ELR (cell line): Measurements from ENCODE around the gene ADSS1.
"Not testable (repeated sequence)": the region's sequence is repeated elsewhere in the genome, so short reads cannot be mapped to it uniquely, and the experiment has no call there.

Experiments used
- DNase-seq: peaks from one replicate; pipeline ENCODE4 v3.0.0-alpha.2; 2015; ENCODE audit warnings: low read depth

ADSS1 gene

DNA sequence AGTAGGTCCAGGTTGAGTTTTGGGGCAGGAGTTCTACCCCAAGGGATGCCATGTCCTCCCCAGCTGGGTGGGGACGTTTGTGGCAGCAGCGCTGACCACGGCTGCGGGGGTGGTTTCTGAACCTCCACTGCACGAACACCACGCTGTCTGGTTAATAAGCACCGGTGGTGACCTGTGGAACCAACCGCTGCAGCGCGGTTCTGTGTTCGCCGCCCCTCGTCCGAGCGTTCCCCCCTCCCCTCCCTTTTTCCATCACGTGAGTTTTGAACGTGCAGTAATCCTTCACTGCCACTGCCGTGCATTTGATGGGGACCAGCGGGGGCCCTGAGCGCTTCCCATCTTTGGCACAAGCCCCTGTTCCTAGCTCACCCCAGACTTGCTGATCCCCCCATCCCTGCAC, 6.4 kb upstream of the ADSS1 start:
- no peak for DNase-seq

GRCh38 chr14:104718147-104718546, 5.9 kb upstream of the ADSS1 start:
- no peak for DNase-seq

DNA sequence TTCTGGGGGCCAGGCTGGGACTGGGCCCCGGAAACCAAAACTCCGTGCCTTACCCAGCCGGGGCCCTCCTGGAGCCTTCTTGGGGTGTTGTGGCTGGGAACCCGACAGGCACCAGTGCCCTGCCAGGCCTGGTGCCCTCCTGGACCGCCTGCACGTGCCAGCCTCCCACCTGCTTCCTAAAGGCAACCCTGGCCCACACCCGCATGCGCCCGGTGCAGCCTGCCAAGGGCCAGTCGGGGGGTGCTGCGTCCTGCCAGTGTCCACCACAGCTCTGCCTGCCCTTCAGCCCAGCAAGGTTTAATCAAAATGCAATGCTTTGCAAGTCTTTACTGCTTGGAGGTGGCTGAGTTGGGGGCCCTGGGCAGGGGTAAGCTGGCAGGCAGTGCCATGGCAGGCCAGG, 5.2 kb upstream of the ADSS1 start:
- DNase-seq = no peak

DNA sequence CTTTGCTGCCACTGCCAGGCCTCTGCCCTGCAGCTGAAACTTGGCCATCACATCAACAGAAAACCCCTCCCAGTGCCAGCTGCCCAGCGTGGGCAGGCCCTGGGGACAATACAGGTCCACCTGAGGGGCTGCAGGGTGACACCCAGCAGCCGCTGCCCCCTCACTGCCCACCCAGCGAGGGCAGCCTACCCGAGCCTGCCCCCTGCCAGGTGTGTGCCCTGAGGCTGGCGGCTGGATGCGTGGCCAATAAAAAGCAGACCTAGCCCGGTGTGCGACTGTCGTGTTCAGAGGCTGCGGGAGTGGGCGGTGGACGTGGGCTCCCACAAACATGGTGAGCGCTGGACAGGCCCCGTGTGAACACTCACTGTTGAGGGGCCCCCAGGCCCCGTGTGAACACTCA, 4.7 kb upstream of the ADSS1 start:
- DNase-seq = no peak

DNA sequence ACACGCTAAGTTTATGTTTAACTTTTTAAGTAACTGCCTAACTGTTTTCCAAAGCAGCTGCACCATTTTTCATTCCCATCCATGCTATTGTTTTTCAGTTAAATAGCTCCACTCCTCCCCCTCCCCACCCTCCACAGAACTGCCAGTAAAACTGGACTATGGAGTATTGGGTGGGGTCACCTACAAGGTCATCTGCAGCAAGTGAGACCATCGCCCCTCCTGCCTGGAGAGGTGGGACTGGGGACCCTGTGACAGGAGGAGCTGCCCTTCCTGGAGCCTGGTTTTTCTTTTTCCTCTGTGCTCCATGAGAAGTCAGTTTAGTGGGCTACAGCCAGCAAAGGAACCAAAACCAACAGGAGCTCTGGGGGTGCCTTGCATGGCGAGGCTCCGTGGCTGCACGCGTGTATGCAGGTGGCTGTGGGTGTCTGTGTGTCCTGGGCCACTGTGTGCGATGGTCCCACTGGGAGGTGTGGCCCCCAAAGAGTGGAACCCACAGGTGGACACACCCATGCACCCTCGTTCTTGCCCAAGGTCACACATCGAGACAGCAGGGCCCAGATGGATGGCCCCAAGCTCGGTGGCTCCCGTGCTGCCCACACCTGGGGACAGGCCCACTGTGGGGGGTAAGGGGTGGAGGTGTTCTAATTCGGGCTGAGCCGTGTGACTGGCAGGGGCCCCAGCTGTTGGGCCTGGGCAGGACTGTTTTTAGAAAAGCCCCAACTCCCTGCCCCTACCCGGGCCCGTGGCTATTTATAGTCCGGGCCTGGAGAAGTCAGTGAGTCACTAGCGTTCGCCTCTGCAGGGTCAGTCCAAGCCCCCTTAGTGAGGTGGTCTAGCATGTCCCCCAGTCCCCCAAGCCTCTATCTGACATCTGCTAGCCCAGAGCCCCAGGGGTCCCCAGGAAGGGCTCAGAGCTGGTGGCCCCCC, 2.3 kb upstream of the ADSS1 start:
- no peak for DNase-seq

GRCh38 chr14:104722938-104723650, 935 bp upstream of the ADSS1 start:
- DNase-seq = no peak

DNA sequence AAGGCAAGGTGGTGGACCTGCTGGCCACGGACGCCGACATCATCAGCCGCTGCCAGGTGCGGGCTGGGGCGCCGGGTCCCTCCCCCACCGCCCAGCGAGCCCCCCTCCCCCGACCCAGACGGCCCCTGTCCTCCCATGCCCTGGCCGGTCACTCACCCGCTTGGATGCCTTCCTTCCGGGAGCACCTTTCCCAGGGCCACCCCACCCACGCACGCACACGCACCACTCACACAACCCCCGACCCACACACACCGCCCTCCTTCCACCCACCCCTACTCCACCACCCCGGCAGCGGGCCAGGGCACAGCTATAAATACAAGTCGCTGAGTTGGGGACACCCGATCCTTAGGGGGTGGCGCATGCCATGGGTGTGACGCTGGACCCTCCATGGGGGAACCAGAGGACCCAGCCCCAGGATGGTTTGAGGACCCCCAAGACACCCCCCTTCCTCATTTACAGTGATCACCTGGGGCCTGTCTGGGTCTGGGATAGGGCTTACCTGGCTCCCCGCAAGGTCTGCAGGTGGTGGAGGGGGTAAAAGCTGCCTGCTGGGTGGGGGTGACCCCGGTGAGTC, 465 bp downstream of the ADSS1 start:
- peak; percentile 33 for DNase-seq

- peak; percentile 53 for DNase-seq
These were observed 1.1 kb downstream of the ADSS1 start for GRCh38 chr14:104724981-104725771.

DNA sequence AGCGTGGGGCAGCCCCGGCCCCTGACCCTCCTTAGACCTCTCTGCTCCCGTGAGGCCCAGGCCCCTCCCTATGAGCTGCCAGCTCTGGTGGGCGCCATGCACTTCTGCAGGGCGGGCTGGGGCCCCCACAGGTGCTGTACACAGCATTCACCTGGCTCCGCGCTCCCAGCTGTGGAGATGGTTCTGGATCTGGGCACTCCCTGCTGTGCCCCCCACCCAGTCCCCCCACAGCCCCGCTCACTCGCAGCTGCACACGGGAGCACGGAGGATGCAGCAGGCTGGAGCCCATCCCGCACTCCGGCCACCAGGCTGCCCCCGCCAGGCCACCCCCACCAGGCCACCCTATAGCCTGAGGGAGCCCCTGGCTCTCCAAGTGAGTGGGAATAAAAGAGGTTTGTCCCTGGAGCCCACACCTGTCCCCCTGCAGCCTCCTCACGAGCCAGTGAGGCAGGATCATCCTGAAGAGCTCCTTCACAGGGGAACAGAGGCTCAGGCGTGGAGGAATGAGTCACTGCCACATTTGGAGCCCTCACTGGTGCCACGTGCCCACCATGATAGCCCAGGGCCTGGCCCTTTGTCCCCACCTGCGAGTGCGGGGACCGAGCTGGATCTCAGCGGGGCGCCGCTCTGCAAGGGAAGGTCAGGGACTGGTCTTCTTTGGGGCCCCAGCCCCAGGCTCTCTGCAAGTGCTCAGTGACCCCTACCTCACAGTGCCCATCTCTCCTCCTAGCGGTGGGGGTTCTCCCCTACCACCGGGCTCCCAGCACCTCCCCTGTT, 1.9 kb downstream of the ADSS1 start:
- peak; percentile 30 for DNase-seq

- peak; percentile 48 for DNase-seq
These were observed 2.8 kb downstream of the ADSS1 start for GRCh38 chr14:104726600-104727451.

- no peak for DNase-seq
These were observed 4.6 kb downstream of the ADSS1 start for GRCh38 chr14:104728631-104729030.

DNA sequence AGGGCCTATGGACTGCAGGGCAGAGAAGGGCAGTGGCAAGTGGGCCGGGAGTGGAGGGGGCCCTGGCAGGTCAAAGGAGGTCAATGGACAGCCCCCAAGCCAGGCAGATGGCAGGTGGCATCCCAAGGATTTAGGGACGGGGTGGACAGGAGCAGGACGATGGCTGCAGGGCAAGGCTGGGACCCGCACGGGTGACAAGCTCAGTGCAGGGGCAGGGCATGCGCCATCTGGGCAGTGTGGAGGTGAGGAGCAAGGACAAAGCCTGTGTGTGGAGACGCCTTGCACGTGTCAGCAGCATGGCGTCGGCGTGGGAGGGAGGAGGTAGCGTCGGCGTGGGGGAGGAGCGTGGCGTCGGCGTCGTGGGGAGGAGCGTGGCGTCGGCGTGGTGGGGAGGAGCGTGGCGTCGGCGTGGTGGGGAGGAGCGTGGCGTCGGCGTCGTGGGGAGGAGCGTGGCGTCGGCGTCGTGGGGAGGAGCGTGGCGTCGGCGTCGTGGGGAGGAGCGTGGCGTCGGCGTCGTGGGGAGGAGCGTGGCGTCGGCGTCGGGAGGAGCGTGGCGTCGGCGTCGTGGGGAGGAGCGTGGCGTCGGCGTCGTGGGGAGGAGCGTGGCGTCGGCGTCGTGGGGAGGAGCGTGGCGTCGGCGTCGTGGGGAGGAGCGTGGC, 5.3 kb downstream of the ADSS1 start:
- not testable (repeated sequence) for DNase-seq

DNA sequence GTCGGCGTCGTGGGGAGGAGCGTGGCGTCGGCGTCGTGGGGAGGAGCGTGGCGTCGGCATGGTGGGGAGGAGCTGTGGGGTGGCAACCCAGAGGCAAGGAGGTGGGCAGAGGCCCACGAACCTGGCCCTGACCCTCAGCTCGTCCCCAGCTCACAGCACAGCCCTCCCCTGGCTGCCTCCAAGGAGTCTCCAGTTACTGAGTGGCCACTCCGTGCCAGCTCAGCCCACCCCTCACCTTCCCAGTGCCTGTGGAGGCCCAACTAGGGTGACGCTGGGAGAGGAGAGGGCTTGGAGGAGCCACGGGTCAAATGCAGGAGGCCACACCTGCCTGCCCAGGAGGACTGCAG, 5.8 kb downstream of the ADSS1 start:
- DNase-seq = no peak

- no peak for DNase-seq
These were observed 6.5 kb downstream of the ADSS1 start for GRCh38 chr14:104730487-104730886.

DNA sequence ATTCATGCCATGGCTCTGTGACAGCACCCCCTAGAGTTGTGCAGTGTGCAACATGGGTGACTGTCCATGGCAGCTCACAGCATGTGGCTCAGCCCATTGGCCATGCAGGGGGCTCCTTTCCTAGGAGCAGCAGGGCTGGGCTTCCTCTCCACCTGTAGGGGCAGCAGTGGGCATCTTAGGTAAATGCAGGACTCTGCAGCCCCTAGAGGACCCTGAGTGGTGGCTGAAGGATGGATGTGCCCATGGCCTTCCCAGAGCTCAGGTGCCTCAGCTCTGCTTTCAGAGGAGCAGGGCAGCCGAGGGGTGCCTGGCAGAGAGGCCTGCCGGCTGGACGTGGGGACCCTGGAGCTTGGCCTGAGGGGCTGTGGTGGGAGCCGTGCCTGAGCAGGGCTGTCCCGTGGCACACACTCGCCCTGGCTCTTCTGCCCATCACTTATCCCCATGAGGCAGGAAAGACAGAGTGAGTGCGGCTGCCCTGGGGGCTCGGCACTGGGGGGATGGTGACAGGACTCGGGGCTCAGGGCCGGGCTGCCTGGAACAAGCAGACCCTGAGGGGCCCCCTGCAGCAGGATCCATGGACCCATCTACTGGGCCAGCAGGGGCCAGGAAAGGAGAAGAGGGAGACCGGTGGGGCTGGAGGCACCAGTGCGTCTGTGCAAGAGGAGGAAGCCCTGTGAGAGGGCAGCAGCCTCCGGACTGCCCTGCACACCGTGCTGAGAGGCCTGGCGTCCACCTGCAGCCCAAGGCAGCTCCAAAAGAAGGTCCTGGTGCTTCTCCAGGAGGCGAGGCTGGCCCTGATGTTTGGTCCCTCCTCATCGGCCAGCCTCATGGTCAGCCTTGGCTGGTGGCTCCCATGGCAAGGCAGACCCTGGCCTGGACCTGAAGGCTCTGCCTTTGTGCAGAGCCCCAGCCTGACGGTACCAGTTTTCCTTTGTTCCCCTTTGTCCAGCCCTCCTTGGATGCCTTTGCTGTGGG, 7.6 kb downstream of the ADSS1 start:
- DNase-seq = peak; percentile 66

DNA sequence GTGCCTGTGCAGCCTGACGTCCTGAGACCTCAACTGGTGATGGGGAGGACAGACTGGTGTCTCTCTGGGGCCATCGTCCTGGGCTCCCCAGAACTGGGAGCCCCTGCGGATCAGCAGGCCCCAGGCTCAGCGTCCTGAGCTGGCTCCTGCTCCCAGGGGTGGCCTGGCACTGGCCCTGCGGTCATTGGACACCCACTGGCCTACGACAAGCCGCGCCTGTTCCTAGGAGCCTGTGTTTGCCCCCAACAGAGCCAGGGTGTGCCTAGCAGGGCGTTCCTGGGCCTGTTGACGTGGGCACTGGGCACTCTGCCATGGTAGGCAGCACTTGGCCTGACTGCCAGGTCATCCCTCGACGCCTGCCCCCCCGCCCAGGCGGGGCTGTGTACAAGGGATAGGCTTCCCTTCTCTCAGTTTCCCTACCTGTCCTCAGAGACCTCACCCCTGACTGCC, 8.4 kb downstream of the ADSS1 start:
- DNase-seq = no peak

- DNase-seq = no peak
These were observed 9.1 kb downstream of the ADSS1 start for GRCh38 chr14:104732931-104733681.

DNA sequence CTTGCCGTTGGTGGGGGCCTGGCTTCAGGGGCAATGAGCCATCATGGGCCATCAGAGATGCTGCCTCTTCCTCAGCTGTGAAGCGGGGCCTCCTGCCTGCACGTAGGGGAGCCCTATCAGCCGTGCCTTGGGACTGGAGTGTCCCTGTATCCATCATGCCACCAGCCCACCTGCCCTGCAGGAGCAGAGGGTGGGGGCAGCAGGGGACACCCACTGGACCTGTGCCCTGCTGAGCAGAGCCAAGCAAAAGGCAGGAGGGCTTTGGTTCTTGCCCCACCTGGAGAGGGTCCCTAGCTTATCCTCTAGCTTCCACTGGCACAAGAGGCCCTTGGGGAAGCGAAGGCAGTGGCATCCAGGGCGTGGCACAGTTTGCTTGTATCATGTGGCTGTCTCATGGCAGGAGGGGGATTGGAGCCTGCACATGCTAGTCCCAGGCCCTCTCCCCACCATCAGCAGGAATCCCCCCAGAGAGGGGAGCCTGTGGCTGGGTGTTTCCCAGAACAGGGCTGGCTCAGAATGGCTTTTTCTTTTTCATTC, 10.1 kb downstream of the ADSS1 start:
- no peak for DNase-seq
